Activated T-cell treated with anti-CD3 and anti-CD28 coated beads, Interleukin-2, amount 50 U/mL, for 72 hours (primary cell): ENCODE data around the gene ZNF385A. TPM values are rescaled to one million over a fixed set of nuclear protein-coding genes. Genes with fewer than 3 reads are reported as not detected.

ENCODE experiments used
- ATAC-seq, 2 donors: fragments of 150-1000 bp; cut with Tn5 transposase; replicated peaks in 1 of 2; 2 replicates each; pipeline ENCODE4 v1.10.0; 2021; ENCODE audit warnings: moderate library complexity in 2 of 2, mild to moderate bottlenecking in 1 of 2
- DNase-seq, 2 donors: peaks; one replicate each; pipeline ENCODE4 v3.0.0; 2021 to 2022; ENCODE audit warnings: mixed read lengths in 1 of 2
- H3K27ac Mint-ChIP-seq: one replicate; pipeline ENCODE4 v1.8.0; 2022; ENCODE audit warnings: mild to moderate bottlenecking, moderate library complexity, mixed read lengths
- H3K27me3 Mint-ChIP-seq: one replicate; pipeline ENCODE4 v1.8.0; 2022; ENCODE audit warnings: low read depth, mixed read lengths
- H3K36me3 Mint-ChIP-seq, 2 donors: one replicate each; pipeline ENCODE4 v1.8.0; 2022; ENCODE audit warnings: mixed read lengths in 2 of 2, mild to moderate bottlenecking in 1 of 2; ENCODE audit not compliant: insufficient read depth in 2 of 2
- H3K4me1 Mint-ChIP-seq: one replicate; pipeline ENCODE4 v1.8.0; 2022; ENCODE audit warnings: low read depth, mixed read lengths
- H3K4me3 Mint-ChIP-seq, 2 donors: one replicate each; pipeline ENCODE4 v1.8.0; 2022; ENCODE audit warnings: mild to moderate bottlenecking in 2 of 2, mixed read lengths in 2 of 2, moderate library complexity in 2 of 2
- H3K9me3 Mint-ChIP-seq, 2 donors: one replicate each; pipeline ENCODE4 v1.8.0; 2022; ENCODE audit warnings: mixed read lengths in 2 of 2
- total RNA-seq, 2 donors: library from RNA; stranded (reverse); gene quantifications; one replicate each; pipeline ENCODE4 v1.2.3, GENCODE V29; 2022

ZNF385A gene
- total RNA-seq, 2 donors from 2014 or later: 1.3 to 2.8 TPM

DNA sequence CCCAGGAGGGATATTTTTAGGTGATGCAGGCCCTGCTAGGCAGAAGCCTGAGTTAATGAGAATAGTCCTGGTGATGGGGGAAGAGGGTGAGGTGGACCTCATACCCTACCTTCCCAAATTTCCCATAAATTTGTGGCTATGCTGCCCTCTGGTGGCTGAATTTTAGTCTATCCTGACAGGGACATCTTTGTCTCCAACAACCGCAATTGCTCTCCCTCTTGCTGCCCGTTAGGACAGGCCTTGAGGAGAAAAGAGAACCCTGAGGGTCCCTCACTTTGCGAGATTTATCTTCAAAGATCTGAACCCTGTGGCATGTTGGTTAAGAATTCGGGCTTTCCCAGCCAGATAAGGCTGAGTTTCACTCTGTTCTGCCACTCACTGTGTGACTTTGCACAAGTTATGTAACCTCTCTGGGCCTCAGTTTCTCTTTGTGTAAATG, 9.8 kb upstream of the ZNF385A start:
- Mint-ChIP-seq H3K27ac (no peak overlapping the region), H3K9me3 (no peaks in the 10 kb centered on the region), H3K4me1 (peaks cover 34% of the 10 kb centered on the region), H3K4me3 (no peak overlapping the region), H3K36me3 (peaks cover 11 to 13% of the 10 kb centered on the region in 2 donors), H3K27me3 (no peaks in the 10 kb centered on the region)
- ATAC-seq: no peak
- peak; percentile 45 to 48 for DNase-seq

DNA sequence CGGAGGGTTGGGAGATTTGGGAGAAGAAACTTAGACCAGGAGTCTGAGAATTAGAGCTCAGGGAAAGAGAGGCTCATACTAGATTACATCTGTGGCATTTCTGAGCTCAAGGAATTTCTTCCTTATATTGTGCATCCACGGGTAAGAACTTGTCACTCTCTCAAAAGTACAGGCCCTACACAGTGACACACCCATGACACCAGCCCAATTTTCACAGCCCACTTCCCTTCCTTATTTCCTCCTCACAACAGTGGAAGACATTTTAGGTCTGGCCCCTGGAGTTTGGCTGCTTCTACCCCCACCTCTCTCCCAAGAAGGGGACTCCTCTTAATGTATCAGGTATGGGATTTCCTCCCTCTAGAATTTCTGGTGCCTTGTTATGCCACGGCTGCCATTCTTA, 9.2 kb upstream of the ZNF385A start:
- DNase-seq (no peak), ATAC-seq (no peak)
- Mint-ChIP-seq H3K27ac (no peak overlapping the region), H3K4me1 (peaks cover 31% of the 10 kb centered on the region), H3K9me3 (no peaks in the 10 kb centered on the region), H3K27me3 (no peaks in the 10 kb centered on the region), H3K36me3 (peaks cover 9 to 11% of the 10 kb centered on the region in 2 donors), H3K4me3 (no peak overlapping the region)

DNA sequence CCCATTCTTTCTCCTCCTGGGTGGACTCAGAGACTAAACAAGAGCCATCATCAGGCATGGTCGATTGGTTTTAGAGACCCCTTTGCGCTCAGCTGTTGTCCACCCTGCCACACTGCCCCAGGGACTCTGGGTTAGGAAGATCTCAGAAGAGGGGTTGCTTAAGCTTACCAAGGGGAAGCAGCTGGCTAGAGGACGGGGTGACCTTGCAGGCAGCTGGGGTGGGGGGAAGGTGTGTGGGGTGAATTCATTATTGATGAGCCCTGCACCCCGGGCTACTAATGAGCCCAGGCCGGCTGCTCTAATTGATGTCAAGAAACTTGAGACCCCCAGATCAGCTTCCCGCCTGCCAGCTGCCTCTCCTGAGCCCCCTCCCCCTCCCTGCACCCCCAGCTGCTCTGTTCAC, 8.7 kb upstream of the ZNF385A start:
- DNase-seq (no peak), ATAC-seq (no peak)
- peaks cover 31% of the 10 kb centered on the region for H3K4me1 Mint-ChIP-seq
- H3K4me3 Mint-ChIP-seq: no peak overlapping the region
- H3K27ac Mint-ChIP-seq: no peak overlapping the region
- H3K9me3 Mint-ChIP-seq: no peaks in the 10 kb centered on the region
- H3K36me3 Mint-ChIP-seq: peaks cover 8% of the 10 kb centered on the region in 2 donors
- H3K27me3 Mint-ChIP-seq: no peaks in the 10 kb centered on the region

GRCh38 chr12:54392485-54393206, 8.1 kb upstream of the ZNF385A start:
- no peaks in the 10 kb centered on the region for H3K27me3 Mint-ChIP-seq
- peak overlapping the region; percentile 15 to 83 for H3K4me3 Mint-ChIP-seq
- no peaks in the 10 kb centered on the region for H3K9me3 Mint-ChIP-seq
- peaks cover 31% of the 10 kb centered on the region for H3K4me1 Mint-ChIP-seq
- no peak overlapping the region for H3K27ac Mint-ChIP-seq
- H3K36me3 Mint-ChIP-seq: peaks cover 5% of the 10 kb centered on the region in 2 donors
- ATAC-seq: no peak
- DNase-seq: no peak

DNA sequence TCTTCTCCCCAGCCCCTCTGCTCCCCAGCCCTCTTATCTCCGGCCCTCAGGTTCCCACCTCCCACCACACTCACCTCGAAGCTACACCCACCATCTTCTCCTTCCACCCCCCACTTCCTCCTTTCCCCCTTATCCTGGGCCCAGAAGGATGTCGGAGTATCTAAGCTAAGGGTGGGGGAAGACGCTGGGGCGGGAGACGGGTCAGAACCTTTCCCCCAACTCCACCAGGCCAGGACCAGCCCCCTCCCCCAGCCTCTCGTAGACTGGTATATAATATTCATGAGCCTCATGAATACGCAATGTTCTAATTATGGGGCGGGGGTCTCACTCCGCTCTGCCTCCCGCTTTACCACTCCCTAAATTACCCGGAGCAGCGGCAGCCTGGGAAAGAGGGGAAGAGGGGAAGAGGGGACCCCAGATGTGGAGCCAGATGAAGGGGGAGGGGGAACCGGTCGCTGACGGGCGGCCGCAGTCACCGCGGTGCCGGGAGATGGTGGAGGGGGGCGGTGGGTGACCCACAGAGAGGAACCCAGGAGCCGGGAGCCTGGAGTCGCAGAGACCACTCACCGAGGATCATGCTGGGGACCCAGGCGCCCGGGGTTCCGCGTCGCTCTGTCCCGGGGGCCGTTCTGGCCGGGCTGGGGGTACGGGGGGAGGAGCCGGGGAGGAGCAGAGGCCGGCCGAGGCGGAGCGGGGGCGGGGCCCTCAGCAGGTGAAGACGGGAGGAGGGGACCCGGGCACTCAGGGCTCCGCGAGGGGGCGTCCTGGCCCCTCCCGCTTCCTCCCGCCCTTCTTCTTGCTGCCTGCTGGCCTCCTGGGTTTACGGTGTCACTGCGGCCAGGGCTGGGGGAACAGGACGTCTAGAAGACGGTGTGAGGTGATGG, 6.4 kb upstream of the ZNF385A start:
- ATAC-seq: peak; percentile 89
- peak overlapping the region; percentile 76 to 83 for H3K4me3 Mint-ChIP-seq
- no peaks in the 10 kb centered on the region for H3K9me3 Mint-ChIP-seq
- H3K36me3 Mint-ChIP-seq: peaks cover 0 to 2% of the 10 kb centered on the region in 2 donors
- H3K27ac Mint-ChIP-seq: no peak overlapping the region
- no peaks in the 10 kb centered on the region for H3K27me3 Mint-ChIP-seq
- H3K4me1 Mint-ChIP-seq: peaks cover 36% of the 10 kb centered on the region
- peak; percentile 80 to 85 for DNase-seq

- Mint-ChIP-seq H3K27me3 (no peaks in the 10 kb centered on the region), H3K36me3 (peaks cover 0 to 2% of the 10 kb centered on the region in 2 donors)
Measured at GRCh38 chr12:54390176-54390667, 5.7 kb upstream of the ZNF385A start.

DNA sequence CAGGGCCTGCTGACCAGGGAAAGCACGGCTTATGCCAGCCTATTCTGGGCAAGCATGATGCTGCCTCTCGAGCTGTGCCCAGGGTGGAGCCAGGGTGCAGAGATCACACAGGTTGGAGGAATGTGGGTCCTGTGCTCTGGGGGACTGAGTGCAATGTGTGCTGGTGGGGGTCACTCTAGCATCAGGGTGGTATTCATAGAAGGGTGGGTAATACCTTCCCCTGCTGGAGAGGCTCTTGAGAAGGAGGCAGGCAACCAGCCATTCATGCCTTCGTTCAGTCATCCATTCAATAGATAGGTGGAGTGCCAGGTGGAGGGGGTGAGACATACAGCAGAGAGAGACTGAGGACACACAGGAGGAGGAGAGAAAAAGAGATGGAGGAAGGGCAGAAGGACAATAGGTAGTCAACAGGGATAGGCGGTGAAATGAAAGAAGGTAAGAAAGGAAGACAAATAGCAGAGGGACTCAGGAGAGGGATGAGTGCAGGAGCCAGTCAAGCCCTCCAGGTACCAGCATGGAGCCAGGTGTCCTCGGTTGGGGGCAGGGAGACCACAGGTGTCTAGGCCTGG, 5.2 kb upstream of the ZNF385A start:
- no peak for ATAC-seq
- H3K27ac Mint-ChIP-seq: no peak overlapping the region
- H3K9me3 Mint-ChIP-seq: no peaks in the 10 kb centered on the region
- peak overlapping the region; percentile 0 to 23 for H3K4me3 Mint-ChIP-seq
- peaks cover 33% of the 10 kb centered on the region for H3K4me1 Mint-ChIP-seq
- no peaks in the 10 kb centered on the region for H3K27me3 Mint-ChIP-seq
- H3K36me3 Mint-ChIP-seq: peaks cover 0 to 2% of the 10 kb centered on the region in 2 donors
- no peak for DNase-seq

More at GRCh38 chr12:54390176-54390667, 5.7 kb upstream of the ZNF385A start:
- no peak for DNase-seq
- peaks cover 36% of the 10 kb centered on the region for H3K4me1 Mint-ChIP-seq
- no peaks in the 10 kb centered on the region for H3K9me3 Mint-ChIP-seq
- H3K4me3 Mint-ChIP-seq: peak overlapping the region; percentile 23
- no peak for ATAC-seq
- H3K27ac Mint-ChIP-seq: no peak overlapping the region

DNA sequence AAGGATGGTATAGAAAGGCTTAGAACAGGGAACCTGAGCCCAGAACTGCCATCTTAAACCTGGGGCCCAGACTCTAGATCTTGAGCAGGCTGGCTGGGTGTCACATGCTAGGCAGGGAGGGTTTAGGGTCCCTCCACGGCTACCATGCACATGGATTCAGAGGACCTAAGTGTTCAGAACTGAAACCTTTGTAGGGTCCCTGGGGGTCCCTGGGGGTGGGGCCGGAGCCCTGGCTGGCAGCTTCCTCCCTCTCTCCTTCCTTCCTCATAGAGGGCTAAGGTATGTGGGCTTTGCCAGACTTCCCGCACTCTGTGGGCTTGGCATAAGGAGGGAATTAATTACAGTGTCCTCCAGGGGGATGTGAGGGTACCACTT, 4.6 kb upstream of the ZNF385A start:
- Mint-ChIP-seq H3K27me3 (no peaks in the 10 kb centered on the region), H3K9me3 (no peaks in the 10 kb centered on the region), H3K36me3 (peaks cover 0 to 2% of the 10 kb centered on the region in 2 donors), H3K27ac (no peak overlapping the region), H3K4me1 (peaks cover 28% of the 10 kb centered on the region), H3K4me3 (no peak overlapping the region)
- DNase-seq: no peak
- ATAC-seq: no peak

GRCh38 chr12:54388237-54389133, 4.0 kb upstream of the ZNF385A start:
- no peak overlapping the region for H3K27ac Mint-ChIP-seq
- no peak for DNase-seq
- H3K4me1 Mint-ChIP-seq: peaks cover 25% of the 10 kb centered on the region
- no peak for ATAC-seq
- H3K4me3 Mint-ChIP-seq: no peak overlapping the region
- no peaks in the 10 kb centered on the region for H3K27me3 Mint-ChIP-seq
- H3K9me3 Mint-ChIP-seq: no peaks in the 10 kb centered on the region
- peaks cover 0 to 2% of the 10 kb centered on the region in 2 donors for H3K36me3 Mint-ChIP-seq

DNA sequence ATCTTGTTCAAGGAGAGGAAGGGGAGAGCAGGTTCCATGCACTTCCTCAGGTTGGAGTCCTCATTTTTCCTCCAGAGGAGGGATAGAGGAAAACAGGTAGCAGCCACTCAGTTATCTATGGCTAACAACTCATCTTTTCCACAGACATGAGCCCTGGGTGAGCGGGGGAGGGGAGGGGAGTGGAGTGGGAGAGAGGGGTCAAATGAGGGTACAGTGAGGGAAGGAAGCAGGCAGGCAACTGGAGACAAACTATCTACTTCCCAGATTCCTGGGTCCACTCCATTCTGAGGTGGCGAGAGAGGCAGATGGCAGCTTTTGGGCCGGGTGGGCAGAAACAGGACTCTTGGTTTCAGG, 2.6 kb upstream of the ZNF385A start:
- Mint-ChIP-seq H3K4me1 (peaks cover 25% of the 10 kb centered on the region), H3K9me3 (no peaks in the 10 kb centered on the region), H3K27me3 (no peaks in the 10 kb centered on the region), H3K27ac (no peak overlapping the region), H3K36me3 (peaks cover 0 to 2% of the 10 kb centered on the region in 2 donors), H3K4me3 (no peak overlapping the region)
- DNase-seq (no peak), ATAC-seq (no peak)

DNA sequence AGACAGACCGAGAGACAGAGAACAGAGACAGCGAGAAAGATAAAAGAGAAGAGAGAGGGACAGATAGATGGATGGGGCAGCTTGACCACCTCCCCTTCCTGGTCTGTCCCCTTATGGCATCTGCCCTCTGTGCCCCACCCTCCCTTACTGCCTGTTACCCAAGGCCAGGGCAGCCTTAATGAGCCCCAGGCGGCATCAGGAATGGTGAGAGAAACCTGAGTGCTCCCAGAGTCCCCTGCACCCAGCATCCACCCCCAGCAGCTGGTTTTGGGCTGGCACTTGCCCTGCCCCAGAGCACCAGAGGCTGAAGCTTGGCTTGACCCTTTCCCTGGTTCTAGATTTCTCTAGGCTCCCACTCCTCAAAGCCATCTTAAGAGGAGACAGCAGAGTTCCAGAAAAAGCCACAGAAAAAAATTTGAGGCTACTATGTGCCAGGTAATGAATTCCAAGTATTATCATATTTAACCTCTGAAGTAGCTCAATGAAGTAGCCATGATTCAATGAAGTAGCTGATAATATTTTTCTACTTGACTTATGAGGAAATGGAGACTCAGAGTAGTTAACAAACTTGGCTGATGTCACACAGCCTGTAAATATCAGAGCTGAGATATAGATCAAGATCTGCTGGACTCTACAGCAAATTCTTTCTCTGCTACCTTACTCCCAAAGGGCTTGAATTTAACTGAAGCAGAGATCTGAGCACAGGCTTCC, 2.0 kb upstream of the ZNF385A start:
- Mint-ChIP-seq H3K27ac (no peak overlapping the region), H3K27me3 (no peaks in the 10 kb centered on the region), H3K4me3 (no peak overlapping the region), H3K4me1 (peaks cover 20% of the 10 kb centered on the region), H3K9me3 (no peaks in the 10 kb centered on the region), H3K36me3 (no peaks in the 10 kb centered on the region)
- no peak for DNase-seq
- ATAC-seq: no peak
